HEK293T (cell line): ENCODE results near the gene HIVEP3.

ENCODE experiments used
- CTCF ChIA-PET: fragments of 350-600 bp; formaldehyde crosslinking; extraction: SDS; loops from one replicate; lab custom pipeline; 2021; ENCODE audit warnings: antibody characterized with exemption, inconsistent platforms; lab: Yijun Ruan, JAX
- POLR2A ChIA-PET: fragments of 350-600 bp; formaldehyde crosslinking; extraction: SDS; loops from one replicate; lab custom pipeline; 2020; ENCODE audit warnings: antibody characterized with exemption, inconsistent platforms; lab: Yijun Ruan, JAX
- DNase-seq: peaks from one replicate; pipeline ENCODE4 v3.0.0; 2012; ENCODE audit warnings: mixed read lengths; ENCODE audit errors: extremely low spot score
- ARNT ChIP-seq: fragments of 450-650 bp; IDR thresholded peaks from 2 replicates; pipeline ENCODE4 v1.6.1; 2017; ENCODE audit warnings: mild to moderate bottlenecking
- BHLHE40 ChIP-seq: fragments of 450-650 bp; IDR thresholded peaks from 2 replicates; pipeline ENCODE4 v1.6.1; 2016; ENCODE audit warnings: mild to moderate bottlenecking, moderate library complexity, borderline replicate concordance
- CTBP1 ChIP-seq: fragments of 450-650 bp; IDR thresholded peaks from 2 replicates; pipeline ENCODE4 v1.6.1; 2016; ENCODE audit warnings: borderline replicate concordance
- ELF4 ChIP-seq: fragments of 450-650 bp; IDR thresholded peaks from 2 replicates; pipeline ENCODE4 v1.6.1; 2017; ENCODE audit warnings: antibody characterized with exemption
- FOXA1 ChIP-seq: fragments of 450-650 bp; IDR thresholded peaks from 2 replicates; pipeline ENCODE4 v1.6.1; 2016; ENCODE audit warnings: mild to moderate bottlenecking
- FOXK2 ChIP-seq: fragments of 450-650 bp; IDR thresholded peaks from 2 replicates; pipeline ENCODE4 v1.6.1; 2016; ENCODE audit warnings: mild to moderate bottlenecking
- FOXM1 ChIP-seq: fragments of 450-650 bp; IDR thresholded peaks from 2 replicates; pipeline ENCODE4 v1.6.1; 2017; ENCODE audit warnings: mild to moderate bottlenecking, borderline replicate concordance
- HDGF ChIP-seq: fragments of 450-650 bp; IDR thresholded peaks from 2 replicates; pipeline ENCODE4 v1.6.1; 2017; ENCODE audit warnings: antibody characterized with exemption, borderline replicate concordance
- L3MBTL2 ChIP-seq: fragments of 450-650 bp; conservative IDR thresholded peaks from 2 replicates; pipeline ENCODE4 v1.6.1; 2016; ENCODE audit warnings: mild to moderate bottlenecking
- LEF1 ChIP-seq: fragments of 450-650 bp; IDR thresholded peaks from 2 replicates; pipeline ENCODE4 v1.6.1; 2017; ENCODE audit warnings: mild to moderate bottlenecking, borderline replicate concordance
- NFRKB ChIP-seq: fragments of 450-650 bp; IDR thresholded peaks from 2 replicates; pipeline ENCODE4 v1.6.1; 2016; ENCODE audit warnings: mild to moderate bottlenecking, moderate library complexity
- SP1 ChIP-seq: fragments of 450-650 bp; IDR thresholded peaks from 2 replicates; pipeline ENCODE4 v1.6.1; 2017
- SUZ12 ChIP-seq: fragments of 450-650 bp; IDR thresholded peaks from 2 replicates; pipeline ENCODE4 v1.6.1; 2016; ENCODE audit warnings: mild to moderate bottlenecking
- TARDBP ChIP-seq: fragments of 450-650 bp; IDR thresholded peaks from 2 replicates; pipeline ENCODE4 v1.6.1; 2016
- ZNF384 ChIP-seq: fragments of 450-650 bp; IDR thresholded peaks from 2 replicates; pipeline ENCODE4 v1.6.1; 2016
- TF ChIP-seq, protein P1 (sequence below): fragments of 450-650 bp; IDR thresholded peaks from 2 replicates; pipeline ENCODE4 v1.6.1; 2016

HIVEP3 gene

DNA sequence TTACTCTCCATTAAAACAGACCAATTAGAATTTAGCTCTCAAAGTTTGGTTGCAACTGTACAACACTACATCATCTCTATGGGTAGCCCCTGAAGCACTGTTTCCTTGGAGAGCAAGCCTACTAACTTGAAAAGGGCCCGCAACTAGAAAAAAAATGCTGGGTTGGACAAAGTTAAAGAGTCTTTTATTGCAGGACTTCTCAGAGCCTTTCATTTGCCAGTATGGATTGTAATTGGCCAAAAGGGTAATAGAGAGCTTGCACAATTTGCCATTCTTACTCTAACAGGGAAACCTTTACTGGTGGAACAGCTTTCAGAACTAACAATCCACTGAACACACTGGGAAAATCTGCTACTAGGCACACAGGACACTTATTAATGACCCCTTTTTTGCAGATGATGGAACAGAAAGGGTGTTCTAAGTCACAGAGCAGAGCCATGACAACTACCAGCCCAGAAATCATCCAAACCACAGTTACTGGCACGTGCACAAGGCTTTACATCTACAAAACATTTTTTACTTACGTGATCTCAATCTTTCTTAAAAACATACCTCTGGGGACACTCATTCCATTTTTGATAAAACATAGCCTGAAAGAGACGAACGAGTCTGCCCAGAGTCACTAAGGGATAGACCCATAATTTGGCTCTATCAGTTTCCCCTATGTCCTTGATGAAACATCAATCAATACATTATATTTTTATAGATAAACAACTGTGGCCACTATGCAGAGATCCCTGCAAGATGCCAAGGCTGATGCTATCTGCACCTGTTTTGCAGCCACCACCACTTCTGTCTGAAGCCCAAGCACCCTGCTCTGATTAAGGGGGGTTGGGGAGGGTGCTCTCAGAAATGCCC is 257.9 kb downstream of the HIVEP3 start:
- no peak for DNase-seq
- TF ChIP-seq FOXA1, result no peak
- TF ChIP-seq LEF1, result no peak
- TF ChIP-seq FOXK2, result no peak
- no peak for TF ChIP-seq TARDBP
- TF ChIP-seq ZNF384, result no peak
- TF ChIP-seq NFRKB, result no peak
- no peak for TF ChIP-seq FOXM1
- no peak for TF ChIP-seq ARNT
- TF ChIP-seq BHLHE40, result no peak
- no peak for TF ChIP-seq CTBP1
- TF ChIP-seq L3MBTL2, result no peak
- no peak for TF ChIP-seq ELF4
- TF ChIP-seq, protein P1, sequence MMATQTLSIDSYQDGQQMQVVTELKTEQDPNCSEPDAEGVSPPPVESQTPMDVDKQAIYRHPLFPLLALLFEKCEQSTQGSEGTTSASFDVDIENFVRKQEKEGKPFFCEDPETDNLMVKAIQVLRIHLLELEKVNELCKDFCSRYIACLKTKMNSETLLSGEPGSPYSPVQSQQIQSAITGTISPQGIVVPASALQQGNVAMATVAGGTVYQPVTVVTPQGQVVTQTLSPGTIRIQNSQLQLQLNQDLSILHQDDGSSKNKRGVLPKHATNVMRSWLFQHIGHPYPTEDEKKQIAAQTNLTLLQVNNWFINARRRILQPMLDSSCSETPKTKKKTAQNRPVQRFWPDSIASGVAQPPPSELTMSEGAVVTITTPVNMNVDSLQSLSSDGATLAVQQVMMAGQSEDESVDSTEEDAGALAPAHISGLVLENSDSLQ, result no peak
- no peak for TF ChIP-seq SUZ12
- no peak for TF ChIP-seq HDGF
- TF ChIP-seq SP1, result no peak
- POLR2A ChIA-PET, result no interaction called here
- CTCF ChIA-PET, result interaction anchor here (0.7 kb wide), 1 partner anchor 16 kb away, joined by 3 read pairs; no protein-coding TSS in a partner anchor

GRCh38 chr1:41659903-41660302 is 258.8 kb downstream of the HIVEP3 start:
- no peak for DNase-seq
- ChIA-PET CTCF (no interaction called here), POLR2A (no interaction called here)
- no peak for TF ChIP-seq BHLHE40
- TF ChIP-seq ZNF384, result no peak
- no peak for TF ChIP-seq SUZ12
- no peak for TF ChIP-seq ELF4
- TF ChIP-seq L3MBTL2, result no peak
- TF ChIP-seq LEF1, result no peak
- TF ChIP-seq CTBP1, result no peak
- no peak for TF ChIP-seq HDGF
- TF ChIP-seq NFRKB, result no peak
- TF ChIP-seq ARNT, result no peak
- no peak for TF ChIP-seq SP1
- no peak for TF ChIP-seq FOXM1
- TF ChIP-seq FOXK2, result no peak
- no peak for TF ChIP-seq TARDBP
- TF ChIP-seq FOXA1, result no peak
- TF ChIP-seq, protein P1, result no peak

GRCh38 chr1:41659159-41659495 is 259.6 kb downstream of the HIVEP3 start:
- TF ChIP-seq HDGF, result no peak
- no peak for TF ChIP-seq SUZ12
- TF ChIP-seq LEF1, result no peak
- TF ChIP-seq FOXA1, result no peak
- TF ChIP-seq SP1, result no peak
- no peak for TF ChIP-seq ARNT
- no peak for TF ChIP-seq NFRKB
- TF ChIP-seq ELF4, result no peak
- no peak for TF ChIP-seq CTBP1
- CTCF ChIA-PET, result no interaction called here
- DNase-seq, result no peak
- POLR2A ChIA-PET, result no interaction called here

- ChIA-PET CTCF (no interaction called here), POLR2A (no interaction called here)
These were observed 260.1 kb downstream of the HIVEP3 start for GRCh38 chr1:41658431-41659158.

GRCh38 chr1:41657679-41658295 is 260.9 kb downstream of the HIVEP3 start:
- TF ChIP-seq, protein P1, result no peak
- no peak for TF ChIP-seq CTBP1
- TF ChIP-seq SUZ12, result no peak
- TF ChIP-seq SP1, result no peak
- no peak for TF ChIP-seq HDGF
- no peak for TF ChIP-seq FOXA1
- no peak for TF ChIP-seq FOXM1
- TF ChIP-seq TARDBP, result no peak
- no peak for TF ChIP-seq L3MBTL2
- no peak for TF ChIP-seq NFRKB
- TF ChIP-seq ARNT, result no peak
- TF ChIP-seq ELF4, result no peak

More at GRCh38 chr1:41658431-41659158, 260.1 kb downstream of the HIVEP3 start:
- TF ChIP-seq SUZ12 (no peak), CTBP1 (no peak), FOXA1 (no peak), TARDBP (no peak), BHLHE40 (no peak), HDGF (no peak), L3MBTL2 (no peak), ZNF384 (no peak), SP1 (no peak), NFRKB (no peak), FOXK2 (no peak), FOXM1 (no peak), ARNT (no peak), ELF4 (no peak)
- TF ChIP-seq, protein P1, result no peak
- no peak for DNase-seq

More at GRCh38 chr1:41657679-41658295, 260.9 kb downstream of the HIVEP3 start:
- no peak for DNase-seq
- CTCF ChIA-PET, result no interaction called here
- POLR2A ChIA-PET, result no interaction called here
